GM12873 (cell line): Measurements from ENCODE around the gene KRTAP10-2.

Experiments
- CTCF ChIP-seq: IDR thresholded peaks from 2 replicates; pipeline ENCODE4 v1.5.1; 2012; ENCODE audit warnings: low read depth, mild to moderate bottlenecking, moderate library complexity, low read length, control low read depth; ENCODE audit not compliant: insufficient read depth; ENCODE audit errors: missing control alignments

The KRTAP10-2 gene

GRCh38 chr21:44594406-44594916 is 43.2 kb upstream of the KRTAP10-2 start:
- TF ChIP-seq CTCF = no peak

DNA sequence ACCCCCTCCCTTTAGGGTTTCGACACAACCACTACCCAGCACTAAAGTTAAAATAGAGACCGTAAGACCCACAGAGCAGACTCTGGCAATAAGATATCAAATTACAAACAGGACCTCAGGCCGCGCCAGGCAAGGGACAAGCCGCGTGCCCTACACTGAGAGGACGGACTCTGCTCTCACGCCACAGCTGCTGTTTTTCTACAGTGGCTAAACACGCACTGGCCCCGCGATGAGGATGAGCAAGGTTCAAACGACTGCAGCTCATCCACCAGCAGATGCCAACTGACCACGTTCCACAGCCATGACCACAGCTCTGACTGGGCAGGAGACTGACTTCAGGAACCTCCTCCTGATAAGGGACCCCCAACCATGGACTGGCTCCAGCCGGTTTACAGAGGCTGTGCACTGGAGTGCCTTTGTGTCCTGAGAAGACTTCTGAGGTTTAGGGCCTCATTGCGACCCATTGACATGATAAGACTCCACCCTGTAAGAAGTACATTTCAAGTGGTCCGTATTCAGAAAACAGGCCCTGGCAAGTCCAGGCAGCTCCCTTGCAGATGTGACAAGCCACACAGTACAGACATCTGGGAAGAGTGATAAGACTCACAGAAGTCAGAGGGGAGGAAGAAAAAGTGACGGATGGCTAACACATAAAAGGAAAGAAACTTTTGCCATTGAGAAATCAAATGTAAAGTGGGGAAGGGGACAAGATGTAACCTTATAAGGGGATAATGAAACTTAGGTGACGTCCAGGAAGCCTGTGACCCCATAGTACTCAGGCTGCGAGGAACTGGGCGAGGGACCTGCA is 42.5 kb upstream of the KRTAP10-2 start:
- TF ChIP-seq CTCF = no peak

DNA sequence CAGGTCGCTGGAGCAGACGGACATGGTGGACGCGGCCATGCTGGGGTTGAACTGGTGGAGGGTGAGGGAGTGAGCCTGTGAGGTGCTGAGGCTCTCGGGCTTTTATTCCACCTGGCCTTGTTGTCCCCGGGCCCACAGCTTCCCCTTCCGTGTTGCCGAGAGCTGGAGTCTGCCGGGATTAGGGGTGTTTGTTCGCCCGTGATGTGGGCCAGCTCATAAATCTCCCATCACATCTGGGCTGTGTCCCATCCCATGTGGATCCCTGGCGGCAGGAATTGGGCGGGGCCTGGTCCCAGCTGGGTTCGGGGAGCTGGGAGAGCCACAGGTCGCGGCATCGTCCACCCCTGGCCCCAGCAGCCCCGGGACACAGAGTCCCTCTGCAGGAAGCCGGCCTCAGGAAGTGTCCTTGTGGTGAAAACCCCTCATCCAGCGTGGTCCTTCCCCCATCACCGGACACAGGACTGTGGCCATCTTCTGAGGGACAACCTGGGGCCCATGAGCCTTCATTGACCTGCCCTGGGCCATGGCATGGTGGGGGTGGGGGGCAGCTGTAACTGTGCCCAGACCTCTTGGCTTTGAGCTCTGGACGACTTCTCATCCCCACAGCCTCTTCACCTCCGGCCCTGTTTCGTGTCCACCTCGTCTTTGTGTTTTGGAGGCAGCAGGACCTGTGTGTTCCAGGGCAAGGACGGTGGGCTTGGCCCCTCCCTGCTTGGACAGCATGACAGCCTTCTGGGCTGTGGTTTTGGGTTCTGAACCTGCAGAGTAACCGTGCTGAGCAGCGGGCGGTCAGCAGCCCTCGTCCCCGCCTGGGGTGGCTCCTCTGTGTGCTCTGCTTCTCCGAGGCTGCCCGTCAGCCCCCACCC is 41.4 kb upstream of the KRTAP10-2 start, which contains the start of gene KRTAP10-6:
Gene KRTAP10-6 (minus strand): TSS at position 60 of the 866 bp plus-strand sequence. CDS start 21 bp downstream, at position 39.
- TF ChIP-seq CTCF = no peak

DNA sequence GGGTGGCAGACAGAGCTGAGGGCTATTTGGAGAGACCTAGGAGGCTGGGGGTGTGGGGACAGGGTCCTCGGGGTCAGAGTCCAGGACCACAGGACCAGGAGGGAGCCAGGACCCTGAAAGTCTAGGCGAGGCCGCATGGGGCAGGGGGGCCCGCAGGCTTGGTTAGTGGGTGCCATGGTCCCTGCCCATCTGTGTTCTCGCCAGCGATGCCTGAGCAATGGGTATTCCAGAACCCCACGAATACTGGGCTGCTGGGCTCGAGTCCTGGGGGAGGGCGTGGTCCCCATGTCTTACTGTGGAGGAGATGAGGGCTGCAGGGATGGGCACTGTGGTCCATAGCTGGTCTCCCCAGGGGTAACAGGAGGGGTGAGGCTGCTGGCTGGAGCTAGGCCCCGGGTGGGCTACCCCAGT is 39.0 kb upstream of the KRTAP10-2 start:
- no peak for TF ChIP-seq CTCF

- no peak for TF ChIP-seq CTCF
Observed at GRCh38 chr21:44589586-44590305, 38.4 kb upstream of the KRTAP10-2 start.

DNA sequence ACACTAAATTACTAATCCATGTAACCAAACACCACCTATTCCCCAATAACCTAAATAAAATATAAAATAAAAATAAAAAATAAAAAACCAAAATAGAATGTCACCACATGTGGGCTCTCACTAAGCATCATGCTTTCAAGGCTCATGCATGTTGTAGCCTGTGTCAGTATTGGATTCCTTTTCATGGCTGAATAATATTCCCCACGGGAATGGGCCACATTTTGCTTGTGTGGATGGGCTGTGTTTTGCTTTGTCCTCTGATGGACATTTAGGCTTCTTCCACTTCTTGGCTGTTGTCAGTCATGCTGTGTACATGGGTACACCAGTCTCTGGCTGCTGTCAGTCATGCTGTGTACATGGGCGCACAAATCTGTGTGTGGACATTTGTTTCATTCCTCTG is 37.8 kb upstream of the KRTAP10-2 start:
- no peak for TF ChIP-seq CTCF

GRCh38 chr21:44585892-44586291 is 34.6 kb upstream of the KRTAP10-2 start:
- TF ChIP-seq CTCF = no peak
